SHP77 treated with DMSO at 0.1 percent for 48 hours (cell line): ENCODE measurements around the gene SPEG.

Experiments
- DNase-seq: peaks from one replicate; lab custom pipeline; 2025; lab: John Stamatoyannopoulos, UW

Gene SPEG

GRCh38 chr2:219514196-219514761, 79.6 kb downstream of the SPEG start, which contains the start of gene ASIC4:
Gene ASIC4 (plus strand): TSS chr2:219514482. CDS start chr2:219514725, 243 bp downstream.
- DNase-seq = no peak

GRCh38 chr2:219514836-219515235, 80.2 kb downstream of the SPEG start:
- DNase-seq = no peak

GRCh38 chr2:219515874-219516629, 81.4 kb downstream of the SPEG start:
- no peak for DNase-seq

GRCh38 chr2:219516888-219517287, 82.2 kb downstream of the SPEG start:
- DNase-seq = no peak

GRCh38 chr2:219517954-219518778, 83.5 kb downstream of the SPEG start:
- DNase-seq = no peak

- DNase-seq = no peak
Observed at GRCh38 chr2:219519526-219519916, 84.9 kb downstream of the SPEG start.

- no peak for DNase-seq
Observed at GRCh38 chr2:219520079-219520478, 85.4 kb downstream of the SPEG start.

- DNase-seq = peak; percentile 19
Observed at GRCh38 chr2:219521066-219521880, 86.6 kb downstream of the SPEG start.

GRCh38 chr2:219522111-219523030, 87.7 kb downstream of the SPEG start:
- no peak for DNase-seq

GRCh38 chr2:219523031-219523671, 88.5 kb downstream of the SPEG start:
- DNase-seq = no peak

GRCh38 chr2:219524817-219525216, 90.2 kb downstream of the SPEG start:
- DNase-seq = no peak

GRCh38 chr2:219525533-219526232, 91.0 kb downstream of the SPEG start:
- no peak for DNase-seq

- no peak for DNase-seq
Observed at GRCh38 chr2:219526320-219527075, 91.9 kb downstream of the SPEG start.

GRCh38 chr2:219527076-219527394, 92.4 kb downstream of the SPEG start:
- no peak for DNase-seq

GRCh38 chr2:219527472-219527871, 92.8 kb downstream of the SPEG start:
- no peak for DNase-seq

GRCh38 chr2:219530048-219530963, 95.7 kb downstream of the SPEG start:
- peak; percentile 65 for DNase-seq

GRCh38 chr2:219531639-219532377, 97.2 kb downstream of the SPEG start:
- no peak for DNase-seq

GRCh38 chr2:219532378-219532649, 97.7 kb downstream of the SPEG start:
- no peak for DNase-seq
